HG03571 (cell line): ENCODE data around the gene NHLH1.
"Not testable (repeated sequence)": the region's sequence is repeated elsewhere in the genome, so short reads cannot be mapped to it uniquely, and the experiment has no call there.

Experiments used
- ATAC-seq: cut with Tn5 transposase; IDR thresholded peaks from one replicate; pipeline ENCODE4 v1.9.1; 2021; ENCODE audit not compliant: unreplicated experiment

The NHLH1 gene

DNA sequence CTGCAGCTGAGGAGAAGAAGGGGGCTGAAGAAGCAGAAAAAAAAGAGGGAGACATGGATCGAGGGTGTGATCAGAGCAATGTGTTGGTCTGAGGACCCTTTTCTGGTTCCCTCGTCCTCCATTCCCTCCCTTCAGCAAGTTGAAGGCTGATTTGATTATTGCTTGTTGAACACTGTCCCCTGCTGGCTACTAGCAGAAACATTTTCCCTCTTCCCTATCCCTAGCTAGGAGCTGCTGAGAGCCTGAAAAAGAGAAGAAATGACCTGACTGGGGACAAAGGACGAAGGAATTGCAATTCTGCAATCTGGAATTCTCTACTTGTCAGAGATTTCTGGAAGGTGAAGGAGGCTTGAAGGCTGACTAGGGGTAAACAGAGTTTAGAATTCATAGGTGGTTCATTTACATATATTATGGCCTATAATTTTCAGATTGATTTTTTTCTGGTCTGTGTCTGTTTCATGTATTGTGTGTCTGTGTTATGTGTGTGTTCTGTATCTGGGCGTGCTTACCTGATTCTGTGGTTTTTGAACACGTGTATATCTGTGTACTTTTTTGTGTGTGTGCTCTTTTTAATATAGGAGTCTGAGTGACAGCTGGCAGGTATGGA is 9.8 kb downstream of the NHLH1 start:
- ATAC-seq = no peak

DNA sequence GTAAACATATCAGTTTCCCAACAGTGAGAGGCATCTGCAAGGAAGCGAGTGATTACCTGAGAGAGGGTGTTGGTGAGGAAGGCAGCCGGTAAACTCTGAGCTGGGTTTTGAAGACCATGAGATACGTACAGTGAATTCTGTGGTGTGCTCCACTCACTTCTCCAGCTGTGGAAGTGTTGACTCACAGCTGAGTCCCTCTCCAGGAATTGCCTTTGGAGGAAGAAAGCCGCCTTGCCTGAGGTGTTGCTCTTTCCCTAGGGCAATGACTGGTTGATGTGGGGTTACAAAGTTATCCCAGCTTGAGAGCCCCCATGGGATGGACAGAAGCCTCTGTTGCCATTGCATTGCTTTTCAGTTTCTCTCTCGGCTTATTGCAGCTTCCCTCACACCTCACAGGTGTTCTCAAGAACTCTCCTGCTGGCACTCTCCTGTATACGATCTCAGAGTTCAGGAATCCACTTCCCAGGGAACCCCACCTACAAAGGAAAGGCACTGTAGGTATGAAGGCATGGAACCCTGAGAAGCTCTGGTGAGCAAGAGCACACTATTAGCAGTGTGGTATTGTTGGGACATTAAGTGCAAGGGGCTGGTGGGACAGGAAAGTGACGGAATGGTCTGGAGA is 10.8 kb downstream of the NHLH1 start:
- no peak for ATAC-seq

DNA sequence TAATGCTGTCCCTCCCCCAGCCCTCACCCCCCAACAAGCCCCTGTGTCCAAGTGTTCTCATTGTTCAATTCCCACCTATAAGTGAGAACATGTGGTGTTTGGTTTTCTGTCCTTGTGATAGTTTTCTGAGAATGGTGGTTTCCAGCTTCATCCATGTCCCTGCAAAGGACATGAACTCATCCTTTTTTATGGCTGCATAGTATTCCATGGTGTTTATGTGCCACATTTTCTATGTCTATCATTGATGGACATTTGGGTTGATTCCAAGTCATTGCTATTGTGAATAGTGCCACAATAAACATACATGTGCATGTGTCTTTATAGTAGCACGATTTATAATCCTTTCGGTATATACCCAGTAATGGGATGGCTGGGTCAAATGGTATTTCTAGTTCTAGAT is 17.9 kb downstream of the NHLH1 start:
- ATAC-seq = not testable (repeated sequence)

DNA sequence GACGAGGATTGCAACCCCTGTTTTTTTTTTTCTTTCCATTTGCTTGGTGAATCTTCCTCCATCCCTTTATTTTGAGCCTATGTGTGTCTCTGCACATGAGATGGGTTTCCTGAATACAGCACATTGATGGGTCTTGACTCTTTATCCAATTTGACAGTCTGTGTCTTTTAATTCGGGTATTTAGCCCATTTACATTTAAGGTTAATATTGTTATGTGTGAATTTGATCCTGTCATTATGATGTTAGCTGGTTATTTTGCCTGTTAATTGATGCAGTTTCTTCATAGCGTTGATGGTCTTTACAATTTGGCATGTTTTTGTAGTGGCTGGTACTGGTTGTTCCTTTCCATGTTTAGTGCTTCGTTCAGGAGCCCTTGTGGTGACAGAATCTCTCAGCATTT is 21.5 kb downstream of the NHLH1 start:
- not testable (repeated sequence) for ATAC-seq

DNA sequence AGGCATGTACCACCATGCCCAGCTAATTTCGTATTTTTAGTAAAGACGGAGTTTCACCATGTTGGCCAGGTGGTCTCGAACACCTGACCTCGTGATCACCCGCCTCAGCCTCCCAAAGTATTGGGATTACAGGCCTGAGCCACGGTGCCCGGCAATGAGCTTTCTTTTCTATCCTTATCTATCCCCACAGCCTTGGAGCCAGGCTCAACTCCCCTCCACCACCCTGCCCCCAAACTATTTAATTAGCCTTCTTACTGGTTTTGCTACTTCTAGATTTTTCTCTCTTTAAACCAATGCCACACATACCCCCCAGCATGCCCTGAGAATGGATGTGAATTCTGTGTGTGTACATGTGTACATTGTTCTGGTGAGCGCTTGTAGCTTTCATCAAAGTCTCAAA is 27.8 kb downstream of the NHLH1 start:
- ATAC-seq = no peak

DNA sequence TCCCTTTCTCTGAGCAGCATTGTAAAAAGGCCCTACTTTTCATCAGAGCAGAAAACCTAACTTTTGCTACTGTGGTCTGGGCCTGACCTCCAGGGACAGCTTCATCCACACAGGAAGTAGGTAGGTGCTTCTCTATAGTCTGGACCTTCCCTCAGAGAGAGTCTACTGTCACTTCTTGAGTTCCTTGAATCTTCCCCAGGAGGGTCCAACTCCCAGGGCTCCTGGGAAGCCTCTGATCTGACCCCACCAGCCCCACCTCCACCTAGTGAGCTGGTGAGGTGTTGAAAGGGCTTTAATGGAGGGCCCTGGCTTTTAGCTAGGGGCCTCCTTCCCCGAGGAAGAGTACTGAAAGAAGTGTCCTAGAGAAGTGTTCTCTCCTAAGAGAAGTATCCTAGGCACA is 30.8 kb downstream of the NHLH1 start:
- no peak for ATAC-seq

DNA sequence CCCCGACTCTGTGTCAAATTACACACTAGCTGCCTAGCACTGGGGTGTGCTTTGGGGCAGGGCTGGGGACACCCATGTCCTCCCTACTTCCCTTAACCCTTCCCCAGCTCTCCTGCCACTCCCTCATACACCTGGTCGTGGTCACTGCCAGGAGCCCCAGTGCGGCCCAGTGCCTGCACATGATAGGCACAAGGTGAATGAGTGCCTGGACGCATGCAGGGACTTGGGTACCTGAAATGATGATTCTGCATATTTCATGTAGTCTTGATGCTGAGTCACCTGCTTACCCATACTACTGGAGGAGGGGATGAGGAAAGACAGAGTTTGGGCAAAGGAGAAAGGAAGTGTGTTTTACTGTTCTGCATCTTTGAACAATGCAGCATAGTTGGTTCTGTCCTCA is 32.0 kb downstream of the NHLH1 start:
- ATAC-seq = no peak

DNA sequence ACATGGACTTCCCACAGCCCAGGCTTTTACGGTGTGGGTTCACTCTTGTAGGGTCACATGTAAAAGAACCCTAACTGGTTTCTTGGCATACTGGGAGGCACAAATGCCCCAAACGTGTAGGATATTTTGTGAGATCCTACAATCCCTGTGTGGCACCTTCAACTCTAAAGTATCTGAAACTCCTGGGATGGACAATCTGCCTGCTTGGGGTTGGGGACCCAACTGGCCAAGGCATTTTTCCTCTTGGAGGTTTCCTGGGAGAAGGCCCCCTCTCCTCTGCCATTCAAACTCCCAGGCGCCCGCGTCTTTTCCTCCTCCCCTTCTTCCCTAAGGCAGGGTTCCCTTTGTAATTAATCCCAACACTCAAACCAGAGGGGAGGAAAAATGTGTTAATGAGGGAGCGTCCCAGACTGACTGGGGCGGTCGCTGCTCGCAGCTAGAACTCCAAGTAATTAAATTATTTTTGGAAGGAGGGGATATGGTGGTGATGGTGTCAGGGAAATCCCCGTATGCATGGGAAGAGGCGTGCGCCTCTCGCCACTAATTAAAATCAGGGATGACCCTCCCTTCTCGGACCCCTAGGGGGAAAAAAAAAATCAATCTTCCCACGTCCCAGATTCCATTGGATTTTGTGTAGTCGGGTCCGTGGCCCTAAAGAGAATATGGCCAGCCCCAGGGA is 32.8 kb downstream of the NHLH1 start:
- no peak for ATAC-seq

DNA sequence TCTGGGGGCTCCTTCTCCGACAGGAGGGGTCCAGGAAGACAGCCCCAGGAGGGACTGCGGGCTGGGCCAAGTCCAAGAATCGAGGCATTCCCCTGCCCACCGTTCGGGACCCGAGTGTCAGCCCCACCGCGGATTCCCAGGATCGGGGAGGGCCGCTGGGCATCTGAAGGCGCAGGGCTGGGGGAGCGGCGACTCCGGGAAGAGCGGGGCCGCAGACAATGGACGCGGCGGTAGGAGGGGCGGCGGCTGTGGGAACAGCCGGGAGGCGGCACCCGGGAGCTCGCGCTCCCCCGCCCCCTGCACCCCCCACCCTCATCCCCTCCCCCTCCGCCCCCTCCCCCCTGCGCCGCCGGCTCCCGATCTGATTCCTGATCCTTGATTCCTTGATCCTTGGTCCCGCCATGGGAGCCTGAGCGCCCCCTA is 33.4 kb downstream of the NHLH1 start, which contains the start of gene VANGL2:
Gene VANGL2, plus strand, starts transcription at position 342 of the 423 bp plus-strand sequence. CDS start 15,274 bp downstream, outside the sequence.
- no peak for ATAC-seq

DNA sequence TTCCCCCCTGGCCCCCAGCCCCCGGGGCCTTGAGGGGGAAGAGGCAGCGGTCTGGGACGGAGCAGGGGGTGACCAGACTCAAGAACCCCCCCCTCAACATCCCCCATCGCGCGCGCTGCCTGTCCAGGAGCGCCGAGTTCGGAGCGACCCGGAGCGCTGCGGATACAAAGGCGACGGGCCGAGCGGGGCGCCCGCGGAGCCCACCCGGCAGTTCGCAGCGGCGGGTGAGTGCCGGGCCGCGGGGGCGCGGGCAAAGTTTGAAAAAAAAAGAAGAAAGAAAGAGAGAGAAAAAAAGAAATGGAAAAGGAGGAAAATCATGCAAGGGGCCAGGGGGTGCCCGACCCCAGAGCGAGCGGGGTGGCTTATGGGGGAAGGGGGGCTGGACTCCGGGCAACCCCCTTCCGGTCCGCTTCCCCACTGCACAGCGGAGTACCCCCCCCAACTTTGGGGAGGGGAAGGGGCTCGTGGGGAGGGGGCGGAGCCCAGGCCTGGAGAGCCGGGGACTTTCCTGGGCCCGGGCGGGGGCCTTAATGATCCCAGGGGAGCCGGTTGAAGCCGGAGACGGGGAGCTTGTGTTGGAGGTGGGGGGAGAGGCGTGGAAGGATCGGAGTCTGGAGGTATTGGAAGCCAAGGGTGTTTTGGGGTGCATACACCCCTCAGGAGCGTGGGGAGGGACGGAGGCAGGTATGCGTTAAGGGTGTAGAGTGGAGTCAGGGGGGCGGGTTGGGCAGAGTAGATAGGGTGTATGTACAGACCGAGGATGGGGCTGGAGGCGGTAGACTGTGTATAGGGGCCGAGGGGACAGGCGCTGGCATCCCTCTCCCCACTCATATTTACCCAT is 34.0 kb downstream of the NHLH1 start:
- no peak for ATAC-seq

DNA sequence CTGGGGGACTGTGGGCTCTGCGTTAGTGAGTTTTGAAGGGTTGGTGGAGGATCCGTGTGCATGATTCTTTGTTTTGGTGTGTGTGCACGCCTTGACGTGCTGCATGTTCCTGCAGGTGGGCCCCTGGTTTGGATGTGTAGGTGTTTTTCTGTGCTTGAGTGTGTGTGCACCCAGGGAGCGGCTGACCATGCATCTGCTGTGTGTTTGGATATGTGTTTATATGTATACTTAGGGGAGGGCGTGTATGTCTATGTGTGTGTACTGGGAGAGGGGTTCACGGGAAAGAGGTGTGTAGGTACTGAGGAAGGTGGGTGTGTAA is 34.6 kb downstream of the NHLH1 start:
- no peak for ATAC-seq

DNA sequence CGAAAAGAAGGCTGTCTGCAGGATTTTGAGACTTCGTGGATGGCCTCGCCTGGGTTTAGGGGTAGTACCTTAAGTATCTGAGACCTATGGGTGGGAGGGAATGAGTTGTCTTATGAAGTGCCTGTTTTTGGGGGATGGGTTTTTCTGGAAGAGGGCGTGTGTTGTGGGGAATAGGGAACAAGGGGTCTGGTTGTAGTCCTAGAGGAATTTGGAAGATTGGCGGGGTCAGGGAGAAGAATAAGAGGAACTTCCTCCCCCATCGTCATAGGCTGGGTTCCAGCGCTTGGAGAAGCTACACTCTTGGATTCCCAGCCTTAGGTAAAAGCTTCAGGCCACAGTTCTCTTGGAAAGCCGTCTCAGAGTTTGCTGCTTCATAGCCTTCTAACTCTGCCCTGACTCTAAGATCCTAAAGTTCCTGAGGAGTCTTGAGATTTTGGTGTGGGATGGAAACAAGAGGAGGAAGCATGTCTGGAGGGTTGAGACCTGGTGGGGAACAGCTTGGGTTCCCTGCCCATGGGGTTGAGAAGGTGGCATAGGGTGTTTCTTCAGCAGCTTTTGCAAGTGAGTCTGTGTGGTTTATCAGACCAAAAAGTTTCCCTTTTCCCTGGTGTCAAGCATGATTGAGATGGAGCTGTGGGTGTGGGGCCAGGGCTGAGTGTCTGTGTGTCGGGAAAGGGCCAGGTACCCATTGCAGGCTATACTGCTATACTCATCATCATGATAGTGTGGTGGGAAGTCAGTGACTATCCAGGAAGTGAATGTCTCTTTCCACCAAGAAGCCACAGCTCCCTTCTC is 35.3 kb downstream of the NHLH1 start:
- ATAC-seq = no peak

DNA sequence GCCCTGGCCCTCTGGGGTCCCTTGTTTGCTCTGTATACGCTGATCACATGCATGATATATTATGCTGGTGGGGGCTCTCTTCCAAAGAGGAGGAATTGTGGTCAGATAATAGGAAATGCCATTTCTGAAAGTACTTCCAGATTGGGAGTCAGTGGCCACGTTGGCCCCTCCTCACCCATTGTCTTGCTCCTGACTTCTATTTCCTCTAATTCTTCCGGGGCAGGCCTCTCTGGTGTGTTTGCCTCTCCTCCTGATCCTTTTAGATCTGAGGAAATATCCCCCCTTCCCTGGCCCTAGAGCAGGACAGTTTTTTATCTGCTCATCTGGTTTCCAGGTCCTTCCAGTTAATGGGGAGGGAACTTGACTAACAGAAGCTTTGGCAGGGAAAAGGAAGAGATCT is 36.4 kb downstream of the NHLH1 start:
- no peak for ATAC-seq

DNA sequence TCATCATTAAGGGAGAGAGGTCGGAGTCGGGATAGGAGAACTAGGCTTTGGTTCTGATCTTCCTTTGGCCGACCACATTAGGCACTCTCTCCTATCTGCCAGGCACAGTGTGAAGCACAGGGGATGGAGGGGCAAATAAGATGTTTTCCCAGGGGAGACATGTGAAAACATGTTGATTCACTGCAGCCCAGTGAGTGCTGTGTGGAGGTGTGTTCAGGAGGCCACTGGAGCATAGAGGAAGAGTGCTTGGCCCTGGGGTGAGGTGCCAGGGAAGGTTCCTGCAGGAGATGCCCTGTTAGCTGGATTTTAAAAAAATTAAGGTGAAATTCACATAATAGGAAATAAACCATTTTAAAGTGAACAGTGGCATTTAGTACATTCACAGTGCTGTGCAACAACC is 37.2 kb downstream of the NHLH1 start:
- ATAC-seq = no peak

DNA sequence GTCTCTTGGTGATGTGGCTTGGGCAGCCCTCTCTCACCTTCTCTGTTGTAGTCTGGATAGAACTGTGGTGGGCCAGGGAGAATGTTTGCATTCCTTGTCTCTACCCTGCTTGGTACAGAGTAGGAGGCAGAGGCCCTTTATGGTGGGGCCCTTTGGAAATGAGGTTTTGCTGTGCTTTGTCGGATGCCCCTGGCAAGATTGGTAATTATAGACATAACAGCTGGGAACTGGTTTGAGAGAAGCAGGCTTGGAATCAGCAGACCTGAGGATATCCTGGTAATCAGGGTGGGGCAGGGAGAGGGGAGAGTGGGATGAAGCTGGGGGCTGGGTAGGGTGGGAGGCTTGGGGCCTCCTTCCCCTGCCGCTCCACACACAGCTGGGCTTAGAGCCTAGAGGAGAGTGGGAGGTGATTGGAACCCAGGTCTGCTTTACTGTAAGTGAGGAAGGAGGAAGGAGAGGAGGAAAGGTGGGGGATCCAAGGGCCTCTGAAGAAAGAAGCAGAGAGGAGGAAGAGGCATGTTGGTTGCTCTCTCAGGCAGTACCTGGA is 38.5 kb downstream of the NHLH1 start:
- no peak for ATAC-seq

DNA sequence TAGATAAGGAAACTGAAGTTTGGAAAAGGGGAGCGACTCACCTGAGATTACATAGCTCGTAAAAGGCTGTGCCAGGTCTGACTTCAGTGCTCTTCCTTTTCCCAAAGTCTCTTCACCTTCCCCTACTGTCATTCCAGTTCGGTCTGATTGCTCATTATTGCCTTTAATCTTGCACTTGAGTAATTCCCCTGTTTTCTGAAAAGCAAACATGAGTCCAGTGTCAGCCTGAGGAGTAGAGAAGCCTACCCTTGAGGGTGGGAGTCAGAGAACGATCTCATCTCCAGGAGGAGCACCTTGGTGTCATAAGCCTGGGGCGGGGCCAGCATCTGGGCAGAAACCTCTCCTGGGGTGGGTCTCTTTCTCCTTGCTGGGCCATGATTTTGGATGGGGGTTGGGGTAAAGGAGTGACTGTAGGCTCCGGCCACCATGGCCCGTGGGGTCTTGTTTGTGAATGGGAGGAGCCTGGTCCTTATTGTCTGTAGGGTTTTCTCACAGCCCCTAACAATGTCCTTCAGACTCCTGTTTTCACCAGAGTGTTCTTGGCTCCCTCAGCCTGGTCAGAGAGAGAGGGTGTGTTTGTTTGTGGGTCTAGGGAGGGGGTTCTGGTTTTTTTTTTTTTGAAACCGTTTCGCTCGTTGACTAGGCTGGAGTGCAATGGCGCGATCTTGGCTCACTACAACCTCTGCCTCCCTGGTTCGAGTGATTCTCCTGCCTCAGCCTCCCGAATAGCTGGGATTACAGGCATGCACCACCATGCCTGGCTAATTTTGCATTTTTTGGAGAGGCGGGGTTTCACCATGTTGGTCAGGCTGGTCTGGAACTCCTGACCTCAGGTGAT is 39.5 kb downstream of the NHLH1 start:
- ATAC-seq = no peak

DNA sequence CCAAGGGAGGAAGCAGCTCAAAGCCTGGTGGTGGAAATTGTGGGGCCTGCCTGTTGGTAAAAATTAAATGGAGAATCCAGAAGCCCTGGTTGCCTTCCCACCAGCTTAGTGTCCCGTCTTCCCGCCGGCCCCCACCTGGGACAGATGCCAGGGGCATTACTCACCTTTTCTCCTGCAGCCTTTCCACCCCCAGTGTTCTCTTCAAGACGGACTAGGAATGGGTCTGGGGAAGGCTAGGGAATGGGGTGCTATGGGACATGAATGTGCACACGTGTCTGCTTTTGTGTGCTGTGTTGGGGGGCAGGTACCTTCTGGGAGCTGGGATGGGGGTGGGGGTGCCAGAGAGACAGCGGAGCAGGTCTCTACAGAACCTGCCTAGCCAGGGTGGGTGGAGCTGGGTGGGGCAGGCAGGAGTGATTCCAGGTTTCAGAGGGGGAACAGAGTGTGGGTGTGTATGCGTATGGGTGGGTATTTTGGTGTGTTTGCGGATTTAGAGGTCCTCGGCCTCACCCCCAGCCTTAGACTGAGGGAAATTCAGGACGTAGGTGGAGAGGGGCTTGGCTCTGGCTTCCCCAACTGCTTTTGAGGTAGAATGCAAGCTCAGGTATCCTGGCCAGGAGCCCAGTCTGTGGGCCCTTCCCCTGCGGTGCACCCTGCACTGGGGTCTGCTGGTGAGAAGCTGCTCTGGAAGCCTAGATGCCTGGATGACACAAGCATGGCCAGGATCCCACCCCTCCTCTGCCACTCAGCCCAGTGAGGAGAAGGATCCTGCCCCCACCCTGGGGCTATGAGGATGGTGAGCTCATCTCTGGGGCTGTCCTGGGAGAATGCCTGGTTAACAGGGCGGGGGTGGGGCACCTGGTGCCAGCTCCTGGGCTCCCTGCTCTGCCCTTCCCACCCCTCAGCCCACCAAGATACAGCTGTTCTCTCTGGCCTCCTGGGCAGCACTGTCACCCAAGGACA is 41.2 kb downstream of the NHLH1 start:
- no peak for ATAC-seq

DNA sequence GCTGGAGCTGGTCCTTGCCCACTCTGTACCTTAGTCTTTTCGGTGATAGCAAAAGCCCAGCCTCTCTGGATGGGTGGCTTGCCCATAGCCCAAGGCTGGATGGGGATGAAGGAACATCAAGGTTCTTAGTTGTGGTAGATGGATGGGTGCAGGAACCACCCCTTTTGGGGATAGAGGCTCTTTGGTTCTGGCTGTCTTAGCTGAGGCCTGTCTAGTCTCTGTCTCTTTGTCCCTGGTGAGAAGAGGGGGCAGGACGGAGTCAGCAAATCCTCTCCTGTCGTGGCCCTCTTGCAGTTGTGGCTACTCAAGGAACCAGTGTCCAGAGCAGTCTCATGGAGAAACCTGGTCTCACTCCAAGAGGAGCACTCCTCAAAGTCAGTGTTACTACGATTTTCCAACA is 42.0 kb downstream of the NHLH1 start:
- no peak for ATAC-seq

DNA sequence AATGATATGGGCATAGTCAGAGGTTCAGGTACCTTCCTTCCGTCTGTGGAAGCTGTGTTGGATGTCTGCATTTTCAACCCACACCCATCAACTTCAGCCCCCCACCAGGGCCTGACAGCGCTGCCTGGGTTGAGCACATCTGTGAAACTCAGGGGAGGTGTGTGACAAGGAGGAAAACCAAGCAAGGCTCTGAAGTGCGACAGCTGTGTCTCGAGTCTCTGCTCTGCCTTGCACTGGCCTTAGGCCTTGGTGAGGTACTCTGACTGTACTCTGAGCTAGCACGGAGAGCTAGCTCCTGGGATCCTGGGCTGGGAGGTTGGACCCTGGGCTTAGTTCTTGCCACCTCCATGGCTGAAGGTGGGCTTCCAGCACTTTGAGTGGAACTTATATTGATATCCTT is 42.6 kb downstream of the NHLH1 start:
- no peak for ATAC-seq
